CD4-positive, alpha-beta memory T cell (primary cell): ENCODE measurements around the gene CDA. TPM values are rescaled to one million over a fixed set of nuclear protein-coding genes. Genes with fewer than 3 reads are reported as not detected.

ENCODE experiments used
- CTCF ChIA-PET: fragments of 350-600 bp; sonication (Branson Sonifier 250); formaldehyde crosslinking; loops from one replicate; lab custom pipeline; 2021; ENCODE audit warnings: inconsistent platforms; ENCODE audit not compliant: partially characterized antibody; lab: Charles Lee
- POLR2A ChIA-PET: fragments of 350-600 bp; sonication (Branson Sonifier 250); formaldehyde crosslinking; loops from one replicate; lab custom pipeline; 2021; ENCODE audit not compliant: partially characterized antibody; lab: Charles Lee
- DNase-seq, 5 donors: peaks; one replicate each; pipeline versions ENCODE4 v3.0.0 to v3.0.0-alpha.2; 2020 to 2022; ENCODE audit warnings: mixed read lengths in 1 of 5
- H3K27ac ChIP-seq: one replicate; pipeline ENCODE4 v1.7.0; 2013; ENCODE audit warnings: low read depth, low read length
- H3K27me3 ChIP-seq: 2 replicates; pipeline ENCODE4 v1.7.0; 2013; ENCODE audit warnings: mild to moderate bottlenecking, low read length, moderate library complexity; ENCODE audit not compliant: insufficient read depth
- H3K36me3 ChIP-seq: 2 replicates; pipeline ENCODE4 v1.7.0; 2013; ENCODE audit warnings: mild to moderate bottlenecking, low read length, moderate library complexity; ENCODE audit not compliant: insufficient read depth
- H3K4me1 ChIP-seq: 2 replicates; pipeline ENCODE4 v1.7.0; 2013; ENCODE audit warnings: mild to moderate bottlenecking, low read length, moderate library complexity; ENCODE audit not compliant: insufficient read depth
- H3K4me3 ChIP-seq, 2 donors: one replicate each; pipeline ENCODE4 v1.7.0; 2013; ENCODE audit warnings: low read length in 2 of 2, mild to moderate bottlenecking in 1 of 2
- H3K9me3 ChIP-seq, 2 donors: one replicate each; pipeline ENCODE4 v1.7.0; 2013; ENCODE audit warnings: low read length in 2 of 2, control low read depth in 1 of 2; ENCODE audit not compliant: control insufficient read depth in 1 of 2
- H3K27ac Mint-ChIP-seq, 7 donors: one replicate each; pipeline ENCODE4 v1.8.0; 2020 to 2021; ENCODE audit warnings: mixed read lengths in 7 of 7, mild to moderate bottlenecking in 6 of 7, inconsistent platforms in 3 of 7, moderate library complexity in 3 of 7
- H3K27me3 Mint-ChIP-seq, 2 donors: one replicate each; pipeline ENCODE4 v1.8.0; 2020 to 2021; ENCODE audit warnings: mixed read lengths in 2 of 2
- H3K36me3 Mint-ChIP-seq, 2 donors: one replicate each; pipeline ENCODE4 v1.8.0; 2020 to 2021; ENCODE audit warnings: mixed read lengths in 2 of 2, inconsistent platforms in 1 of 2, mild to moderate bottlenecking in 1 of 2
- H3K4me1 Mint-ChIP-seq, 4 donors: one replicate each; pipeline ENCODE4 v1.8.0; 2020 to 2021; ENCODE audit warnings: mixed read lengths in 4 of 4, mild to moderate bottlenecking in 1 of 4
- H3K4me3 Mint-ChIP-seq, 8 donors: one replicate each; pipeline ENCODE4 v1.8.0; 2020 to 2021; ENCODE audit warnings: mixed read lengths in 8 of 8, mild to moderate bottlenecking in 7 of 8, moderate library complexity in 6 of 8, inconsistent platforms in 3 of 8
- H3K9me3 Mint-ChIP-seq, 8 donors: one replicate each; pipeline ENCODE4 v1.8.0; 2020 to 2021; ENCODE audit warnings: mixed read lengths in 8 of 8, mild to moderate bottlenecking in 5 of 8, inconsistent platforms in 3 of 8, moderate library complexity in 1 of 8
- intact Hi-C: fragments of 100-400 bp; cut with micrococcal nuclease; formaldehyde crosslinking; loops from one replicate; pipeline ENCODE4 v1.15.1; 2023
- polyA plus RNA-seq, 2 donors: library from polyadenylated mRNA; unstranded; fragments of 300-500 nt; fragmentation: Illumina TruSeq; gene quantifications; one replicate each; pipeline ENCODE4 v1.2.3, GENCODE V29; 2021
- total RNA-seq, 2 experiments: library from RNA; stranded (reverse); gene quantifications; one replicate each; pipeline ENCODE4 v1.2.3, GENCODE V29; 2021

CDA gene
- total and polyA plus RNA-seq, 4 experiments from 2014 or later, result not detected

- Mint-ChIP-seq H3K27ac (no peak overlapping the region), H3K4me3 (no peak overlapping the region)
- POLR2A ChIA-PET, result no interaction called here
These were observed 37.6 kb downstream of the CDA start for GRCh38 chr1:20626524-20626923.

GRCh38 chr1:20630729-20631128, 41.8 kb downstream of the CDA start:
- Mint-ChIP-seq H3K36me3 (peaks cover 3 to 4% of the 10 kb centered on the region in 2 donors), H3K27ac (no peak overlapping the region), H3K4me1 (peaks cover 4 to 17% (median 12%) of the 10 kb centered on the region in 4 donors), H3K4me3 (peak overlapping the region in 1 of 8 donors; percentile 52), H3K27me3 (peaks cover 9% of the 10 kb centered on the region in 2 donors), H3K9me3 (peaks cover 0 to 15% (median under 1%) of the 10 kb centered on the region in 8 donors)
- H3K4me1 ChIP-seq, result peaks cover 16% of the 10 kb centered on the region
- no peak overlapping the region for H3K4me3 ChIP-seq
- DNase-seq, result no peak
- ChIA-PET POLR2A (no interaction called here), CTCF (interaction anchor here (1.0 to 2.7 kb wide), 4 partner anchors 9 to 65 kb away, joined by 3 to 6 read pairs (median 4); partner anchors contain the start of gene DDOST)
- no peaks in the 10 kb centered on the region for H3K36me3 ChIP-seq
- H3K27me3 ChIP-seq, result no peaks in the 10 kb centered on the region
- no peaks in the 10 kb centered on the region for H3K9me3 ChIP-seq
- intact Hi-C loops, result loop anchor here (5.0 kb wide), 1 partner anchor 123 kb away; the partner anchor contains the start of gene MUL1
- H3K27ac ChIP-seq, result no peak overlapping the region

More at GRCh38 chr1:20626524-20626923, 37.6 kb downstream of the CDA start:
- no peaks in the 10 kb centered on the region for H3K4me1 Mint-ChIP-seq
- no peak overlapping the region for H3K27ac ChIP-seq
- H3K27me3 Mint-ChIP-seq, result peaks cover 12 to 21% of the 10 kb centered on the region in 2 donors
- intact Hi-C loops, result no loop called here
- no peaks in the 10 kb centered on the region for H3K27me3 ChIP-seq
- H3K9me3 ChIP-seq, result no peaks in the 10 kb centered on the region
- no peaks in the 10 kb centered on the region for H3K4me1 ChIP-seq
- no peak overlapping the region for H3K4me3 ChIP-seq
- peaks cover 0 to 3% of the 10 kb centered on the region in 2 donors for H3K36me3 Mint-ChIP-seq
- no peaks in the 10 kb centered on the region for H3K36me3 ChIP-seq
- CTCF ChIA-PET, result interaction anchor here (1.0 kb wide), 1 partner anchor 754 kb away, joined by 3 read pairs; no protein-coding TSS in a partner anchor
- peaks cover 0 to 15% (median under 1%) of the 10 kb centered on the region in 8 donors for H3K9me3 Mint-ChIP-seq
- DNase-seq, result no peak

GRCh38 chr1:20632386-20632785, 43.5 kb downstream of the CDA start:
- no peak for DNase-seq
- H3K4me3 Mint-ChIP-seq, result peak overlapping the region; percentile 76 to 87 (median 80)

GRCh38 chr1:20633190-20634064, 44.5 kb downstream of the CDA start, which contains the start of gene PINK1:
PINK1 (plus strand) TSS chr1:20633458; CDS start chr1:20633549, 91 bp downstream.
- H3K9me3 ChIP-seq, result no peaks in the 10 kb centered on the region
- H3K4me3 Mint-ChIP-seq, result peak within 1 kb of the TSS; percentile 89 to 96 (median 92)
- POLR2A ChIA-PET, result interaction anchor here (0.5 to 2.4 kb wide), 18 partner anchors 8 to 1818 kb away, joined by 3 to 24 read pairs (median 4); partner anchors contain the start of genes DDOST, HP1BP3, MUL1 and OTUD3
- peaks cover 1 to 2% of the 10 kb centered on the region in 2 donors for H3K27me3 Mint-ChIP-seq
- peak within 1 kb of the TSS; percentile 45 to 62 for H3K4me3 ChIP-seq
- no peaks in the 10 kb centered on the region for H3K27me3 ChIP-seq
- peak within 1 kb of the TSS; percentile 85 to 95 (median 91) for H3K27ac Mint-ChIP-seq
- CTCF ChIA-PET, result interaction anchor here (0.6 to 4.2 kb wide), 19 partner anchors 10 to 154 kb away, joined by 3 to 24 read pairs (median 4); partner anchors contain the start of gene DDOST
- H3K36me3 Mint-ChIP-seq, result peaks cover 4 to 13% of the 10 kb centered on the region in 2 donors
- H3K27ac ChIP-seq, result peak within 1 kb of the TSS; percentile 68
- peaks cover 0 to 7% (median 0%) of the 10 kb centered on the region in 8 donors for H3K9me3 Mint-ChIP-seq
- DNase-seq, result peak; percentile 78 to 92 (median 87)
- peaks cover 4 to 17% (median 12%) of the 10 kb centered on the region in 4 donors for H3K4me1 Mint-ChIP-seq
- intact Hi-C loops, result loop anchor here (1.0 to 5.0 kb wide), 3 partner anchors 28 to 126 kb away; partner anchors contain the start of genes DDOST and MUL1
- no peaks in the 10 kb centered on the region for H3K36me3 ChIP-seq
- H3K4me1 ChIP-seq, result peaks cover 16% of the 10 kb centered on the region

More at GRCh38 chr1:20632386-20632785, 43.5 kb downstream of the CDA start:
- Histone ChIP-seq H3K36me3 (no peaks in the 10 kb centered on the region), H3K27me3 (no peaks in the 10 kb centered on the region), H3K4me3 (no peak overlapping the region), H3K9me3 (no peaks in the 10 kb centered on the region), H3K27ac (no peak overlapping the region), H3K4me1 (peaks cover 16% of the 10 kb centered on the region)
- peak overlapping the region in 2 of 7 donors; percentile 24 to 61 for H3K27ac Mint-ChIP-seq
- ChIA-PET CTCF (interaction anchor here (0.7 to 4.2 kb wide), 9 partner anchors 11 to 155 kb away, joined by 3 to 24 read pairs (median 6); partner anchors contain the start of gene DDOST), POLR2A (interaction anchor here (0.8 kb wide), 1 partner anchor 29 kb away, joined by 3 read pairs; the partner anchor contains the start of gene DDOST)
- H3K27me3 Mint-ChIP-seq, result peaks cover 5 to 6% of the 10 kb centered on the region in 2 donors
- H3K9me3 Mint-ChIP-seq, result peaks cover 0 to 15% (median under 1%) of the 10 kb centered on the region in 8 donors
- peaks cover 7 to 8% of the 10 kb centered on the region in 2 donors for H3K36me3 Mint-ChIP-seq
- intact Hi-C loops, result loop anchor here (2.0 to 5.0 kb wide), 2 partner anchors 110 to 125 kb away; partner anchors contain the start of gene MUL1
- peaks cover 4 to 17% (median 12%) of the 10 kb centered on the region in 4 donors for H3K4me1 Mint-ChIP-seq

GRCh38 chr1:20634065-20634593, 45.2 kb downstream of the CDA start:
- H3K27ac ChIP-seq, result peak overlapping the region; percentile 68
- intact Hi-C loops, result loop anchor here (1.0 to 5.0 kb wide), 2 partner anchors 27 to 127 kb away; partner anchors contain the start of genes DDOST and MUL1
- no peaks in the 10 kb centered on the region for H3K9me3 ChIP-seq
- ChIA-PET POLR2A (interaction anchor here (0.6 to 2.4 kb wide), 17 partner anchors 9 to 1817 kb away, joined by 3 to 24 read pairs (median 4); partner anchors contain the start of genes DDOST, HP1BP3, MUL1 and OTUD3), CTCF (interaction anchor here (0.6 to 4.2 kb wide), 14 partner anchors 9 to 111 kb away, joined by 3 to 24 read pairs (median 4); partner anchors contain the start of gene DDOST)
- peaks cover 16% of the 10 kb centered on the region for H3K4me1 ChIP-seq
- Mint-ChIP-seq H3K36me3 (peaks cover 11 to 20% of the 10 kb centered on the region in 2 donors), H3K4me1 (peaks cover 4 to 17% (median 12%) of the 10 kb centered on the region in 4 donors), H3K27ac (peak overlapping the region; percentile 85 to 95 (median 91)), H3K4me3 (peak overlapping the region; percentile 89 to 96 (median 92)), H3K9me3 (peaks cover 0 to 3% (median 0%) of the 10 kb centered on the region in 8 donors), H3K27me3 (no peaks in the 10 kb centered on the region)
- peak overlapping the region; percentile 45 to 62 for H3K4me3 ChIP-seq
- no peaks in the 10 kb centered on the region for H3K27me3 ChIP-seq
- DNase-seq, result peak in 2 of 5 donors; percentile 58 to 61
- H3K36me3 ChIP-seq, result no peaks in the 10 kb centered on the region

- H3K27me3 ChIP-seq, result no peaks in the 10 kb centered on the region
- Mint-ChIP-seq H3K36me3 (peaks cover 13 to 23% of the 10 kb centered on the region in 2 donors), H3K27me3 (no peaks in the 10 kb centered on the region), H3K27ac (peak overlapping the region in 6 of 7 donors; percentile 85 to 95 (median 90)), H3K4me3 (peak overlapping the region; percentile 89 to 96 (median 92)), H3K9me3 (peaks cover 0 to 3% (median 0%) of the 10 kb centered on the region in 8 donors), H3K4me1 (peaks cover 4 to 17% (median 12%) of the 10 kb centered on the region in 4 donors)
- DNase-seq, result peak in 4 of 5 donors; percentile 23 to 53 (median 38)
- peak overlapping the region; percentile 68 for H3K27ac ChIP-seq
- peaks cover 4% of the 10 kb centered on the region for H3K36me3 ChIP-seq
- intact Hi-C loops, result loop anchor here (1.0 to 5.0 kb wide), 2 partner anchors 27 to 127 kb away; partner anchors contain the start of genes DDOST and MUL1
- no peaks in the 10 kb centered on the region for H3K9me3 ChIP-seq
- peaks cover 16% of the 10 kb centered on the region for H3K4me1 ChIP-seq
- H3K4me3 ChIP-seq, result peak overlapping the region; percentile 45 to 62
- POLR2A ChIA-PET, result interaction anchor here (0.8 to 2.4 kb wide), 7 partner anchors 8 to 152 kb away, joined by 3 to 24 read pairs (median 4); partner anchors contain the start of genes DDOST, HP1BP3 and MUL1
- CTCF ChIA-PET, result interaction anchor here (1.2 to 4.2 kb wide), 6 partner anchors 8 to 111 kb away, joined by 3 to 24 read pairs (median 10); partner anchors contain the start of gene DDOST
These were observed 45.7 kb downstream of the CDA start for GRCh38 chr1:20634594-20635084.
